ENCODE data around the gene KIFBP.
"Not testable (repeated sequence)": the region's sequence is repeated elsewhere in the genome, so short reads cannot be mapped to it uniquely, and the experiment has no call there.

The KIFBP gene

GRCh38 chr10:69009360-69009759 lies 20.8 kb downstream of the KIFBP start:
- H3K9ac ChIP-seq (ENCODE audit: low read depth, low read length, poor library complexity, severe bottlenecking) = no peak overlapping the region
- peaks cover 4% of the 10 kb centered on the region for H3K4me1 ChIP-seq (ENCODE audit: insufficient read depth, low read length, poor library complexity, severe bottlenecking)
- H3K4me3 ChIP-seq (ENCODE audit: low read length, poor library complexity, severe bottlenecking) = no peak overlapping the region
- H3K27me3 ChIP-seq (ENCODE audit: insufficient read depth, low read length, poor library complexity, severe bottlenecking) = no peaks in the 10 kb centered on the region
- no peaks in the 10 kb centered on the region for H3K9me3 ChIP-seq (ENCODE audit: insufficient read depth, low read depth, low read length)
- TF ChIP-seq CTCF (conservative IDR thresholded peaks at IDR 0.05; ENCODE audit: low read length) (no peak), EZH2phosphoT487 (IDR thresholded peaks at IDR 0.05; ENCODE audit: borderline replicate concordance) (no peak)
- no peak overlapping the region for H3K4me2 ChIP-seq (ENCODE audit: low read depth, low read length, poor library complexity, severe bottlenecking)
- H2AFZ ChIP-seq (ENCODE audit: low read length) = no peak overlapping the region
- no peaks in the 10 kb centered on the region for H3K9me2 ChIP-seq (replicated peaks; ENCODE audit: low read depth, low read length)
- H3K36me3 ChIP-seq (ENCODE audit: insufficient read depth, low read length) = peaks cover 62% of the 10 kb centered on the region; the same call in 1 of the 2 replicates
- H4K20me1 ChIP-seq (ENCODE audit: insufficient read depth, low read length, poor library complexity, severe bottlenecking) = no peaks in the 10 kb centered on the region
- no peaks in the 10 kb centered on the region for H3F3A ChIP-seq (ENCODE audit: low read depth)
- H3K79me2 ChIP-seq (ENCODE audit: insufficient read depth, low read length) = no peaks in the 10 kb centered on the region

DNA sequence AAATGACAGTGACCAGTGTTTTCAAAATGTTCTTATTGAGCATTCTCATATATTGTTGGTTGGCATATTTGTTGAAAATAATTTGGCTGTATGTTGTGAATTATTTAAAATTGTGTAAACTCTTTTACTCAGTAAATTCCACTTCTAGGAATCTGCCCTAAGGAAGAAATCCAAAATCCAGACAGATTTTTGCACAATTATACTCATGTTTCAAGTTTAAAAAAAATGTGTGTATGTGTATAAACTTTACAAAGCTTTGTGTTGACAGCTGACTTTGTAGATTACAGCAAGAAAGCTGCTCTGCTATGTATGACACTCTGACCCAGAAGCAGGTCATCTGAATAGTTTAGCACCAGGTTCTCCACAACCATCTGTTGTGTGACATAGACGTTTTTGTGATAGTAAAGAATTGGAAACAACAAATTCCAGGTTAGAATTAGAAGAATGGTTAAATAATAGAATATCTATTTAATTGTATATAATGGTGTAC lies 21.6 kb downstream of the KIFBP start:
- no peaks in the 10 kb centered on the region for H3K9me3 ChIP-seq (ENCODE audit: insufficient read depth, low read depth, low read length)
- no peaks in the 10 kb centered on the region for H3K79me2 ChIP-seq (ENCODE audit: insufficient read depth, low read length)
- H3K9ac ChIP-seq (ENCODE audit: low read depth, low read length, poor library complexity, severe bottlenecking) = no peak overlapping the region
- no peaks in the 10 kb centered on the region for H3F3A ChIP-seq (ENCODE audit: low read depth)
- no peak overlapping the region for H2AFZ ChIP-seq (ENCODE audit: low read length)
- no peak for TF ChIP-seq EZH2phosphoT487 (IDR thresholded peaks at IDR 0.05; ENCODE audit: borderline replicate concordance)
- TF ChIP-seq CTCF (conservative IDR thresholded peaks at IDR 0.05; ENCODE audit: low read length) = no peak
- H3K4me3 ChIP-seq (ENCODE audit: low read length, poor library complexity, severe bottlenecking) = no peak overlapping the region
- no peak overlapping the region for H3K4me2 ChIP-seq (ENCODE audit: low read depth, low read length, poor library complexity, severe bottlenecking)
- peaks cover 4% of the 10 kb centered on the region for H3K4me1 ChIP-seq (ENCODE audit: insufficient read depth, low read length, poor library complexity, severe bottlenecking)
- no peaks in the 10 kb centered on the region for H4K20me1 ChIP-seq (ENCODE audit: insufficient read depth, low read length, poor library complexity, severe bottlenecking)
- peaks cover 64% of the 10 kb centered on the region; the same call in 1 of the 2 replicates for H3K36me3 ChIP-seq (ENCODE audit: insufficient read depth, low read length)
- H3K9me2 ChIP-seq (replicated peaks; ENCODE audit: low read depth, low read length) = no peaks in the 10 kb centered on the region
- H3K27me3 ChIP-seq (ENCODE audit: insufficient read depth, low read length, poor library complexity, severe bottlenecking) = no peaks in the 10 kb centered on the region

DNA sequence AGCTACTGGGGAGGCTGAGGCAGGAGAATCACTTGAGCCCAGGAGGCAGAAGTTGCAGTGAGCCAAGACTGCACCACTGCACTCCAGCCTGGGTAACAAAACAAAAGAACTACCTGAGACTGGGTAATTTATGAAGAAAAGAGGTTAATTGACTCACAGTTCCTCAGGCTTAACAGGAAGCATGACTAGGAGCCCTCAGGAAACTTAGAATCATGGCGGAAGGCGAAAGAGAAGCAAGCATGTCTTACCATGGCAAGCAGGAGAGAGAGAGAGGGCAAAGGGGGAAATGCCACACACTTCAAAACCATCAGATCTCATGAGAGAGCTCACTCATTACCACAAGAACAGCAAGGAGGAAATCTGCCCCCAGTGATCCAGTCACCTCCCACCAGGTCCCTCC lies 24.2 kb downstream of the KIFBP start:
- not testable (repeated sequence) for H3K27me3 ChIP-seq (ENCODE audit: insufficient read depth, low read length, poor library complexity, severe bottlenecking); H3K4me3 ChIP-seq (ENCODE audit: low read length, poor library complexity, severe bottlenecking); H3K9me2 ChIP-seq (replicated peaks; ENCODE audit: low read depth, low read length); H3K9me3 ChIP-seq (ENCODE audit: insufficient read depth, low read depth, low read length); H3K79me2 ChIP-seq (ENCODE audit: insufficient read depth, low read length); H3K4me2 ChIP-seq (ENCODE audit: low read depth, low read length, poor library complexity, severe bottlenecking); H3K9ac ChIP-seq (ENCODE audit: low read depth, low read length, poor library complexity, severe bottlenecking); H4K20me1 ChIP-seq (ENCODE audit: insufficient read depth, low read length, poor library complexity, severe bottlenecking); H3K4me1 ChIP-seq (ENCODE audit: insufficient read depth, low read length, poor library complexity, severe bottlenecking); H3F3A ChIP-seq (ENCODE audit: low read depth); H2AFZ ChIP-seq (ENCODE audit: low read length)
- peaks cover 59% of the 10 kb centered on the region; the same call in 1 of the 2 replicates for H3K36me3 ChIP-seq (ENCODE audit: insufficient read depth, low read length)

- H3K9me3 ChIP-seq (ENCODE audit: insufficient read depth, low read depth, low read length) = no peaks in the 10 kb centered on the region
- H3K36me3 ChIP-seq (ENCODE audit: insufficient read depth, low read length) = peaks cover 50% of the 10 kb centered on the region; the same call in 1 of the 2 replicates
- no peak overlapping the region for H2AFZ ChIP-seq (ENCODE audit: low read length)
- no peaks in the 10 kb centered on the region for H3K27me3 ChIP-seq (ENCODE audit: insufficient read depth, low read length, poor library complexity, severe bottlenecking)
- H3K9ac ChIP-seq (ENCODE audit: low read depth, low read length, poor library complexity, severe bottlenecking) = no peak overlapping the region
- H3K4me3 ChIP-seq (ENCODE audit: low read length, poor library complexity, severe bottlenecking) = no peak overlapping the region
- no peaks in the 10 kb centered on the region for H4K20me1 ChIP-seq (ENCODE audit: insufficient read depth, low read length, poor library complexity, severe bottlenecking)
- no peaks in the 10 kb centered on the region for H3F3A ChIP-seq (ENCODE audit: low read depth)
- H3K79me2 ChIP-seq (ENCODE audit: insufficient read depth, low read length) = no peaks in the 10 kb centered on the region
- H3K9me2 ChIP-seq (replicated peaks; ENCODE audit: low read depth, low read length) = no peaks in the 10 kb centered on the region
- H3K4me2 ChIP-seq (ENCODE audit: low read depth, low read length, poor library complexity, severe bottlenecking) = no peak overlapping the region
- no peaks in the 10 kb centered on the region for H3K4me1 ChIP-seq (ENCODE audit: insufficient read depth, low read length, poor library complexity, severe bottlenecking)
- TF ChIP-seq CTCF (conservative IDR thresholded peaks at IDR 0.05; ENCODE audit: low read length) (no peak), EZH2phosphoT487 (IDR thresholded peaks at IDR 0.05; ENCODE audit: borderline replicate concordance) (no peak)
These were observed 25.6 kb downstream of the KIFBP start for GRCh38 chr10:69014171-69014570.

Measured in Loucy (cell line).